ELR (cell line): ENCODE data around the gene TKT.
A peak's percentile ranks its signal among the peaks of the same experiment; 100 is the strongest.

Experiments used
- DNase-seq: peaks from one replicate; pipeline ENCODE4 v3.0.0-alpha.2; 2015; ENCODE audit warnings: low read depth

Gene TKT

DNA sequence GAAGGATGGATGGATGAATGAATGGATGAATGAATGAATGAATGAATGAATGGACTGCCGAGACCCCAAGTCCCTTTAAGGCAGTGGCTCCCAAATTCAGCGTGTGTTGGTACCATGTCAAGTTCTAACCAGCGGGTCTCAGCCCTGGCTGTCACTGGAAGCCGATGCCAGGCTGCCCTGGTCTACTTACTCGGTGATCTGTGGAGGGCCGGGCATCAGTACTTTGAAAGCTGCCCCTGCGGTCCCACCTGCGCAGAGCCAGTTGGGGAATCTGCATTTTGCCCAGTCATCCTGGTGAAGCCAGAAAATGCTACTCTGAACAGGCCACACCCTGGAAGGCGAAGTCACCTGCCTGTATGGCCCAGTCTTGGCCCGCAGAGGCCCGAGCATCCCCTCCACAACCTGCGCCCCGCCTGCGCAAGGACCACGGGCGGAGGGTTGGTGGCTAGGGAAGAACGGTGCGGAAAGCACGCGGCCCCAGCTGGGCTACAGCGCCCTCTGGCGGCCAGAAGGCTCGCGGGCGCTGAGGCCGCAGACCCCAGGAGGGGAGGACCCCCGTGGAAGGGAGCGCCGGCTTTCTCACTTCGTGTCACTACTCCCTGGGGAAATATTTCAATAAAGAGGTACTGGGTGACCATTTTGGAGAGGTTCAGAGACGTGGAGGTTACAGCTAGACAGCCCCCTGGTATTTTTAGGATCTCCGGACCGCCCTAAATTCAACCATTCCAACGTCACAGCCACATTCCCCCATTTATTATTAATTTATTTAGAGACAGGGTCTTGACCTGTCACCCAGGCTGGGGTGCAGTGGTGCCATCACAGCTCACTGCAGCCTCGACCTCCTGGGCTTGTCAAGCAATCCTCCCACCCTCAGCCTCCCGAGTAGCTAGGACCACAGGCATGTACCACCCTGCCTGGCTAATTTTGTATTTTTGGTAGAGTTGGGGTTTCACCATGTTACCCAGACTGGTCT lies 59.9 kb downstream of the TKT start:
- DNase-seq: peak; percentile 59

DNA sequence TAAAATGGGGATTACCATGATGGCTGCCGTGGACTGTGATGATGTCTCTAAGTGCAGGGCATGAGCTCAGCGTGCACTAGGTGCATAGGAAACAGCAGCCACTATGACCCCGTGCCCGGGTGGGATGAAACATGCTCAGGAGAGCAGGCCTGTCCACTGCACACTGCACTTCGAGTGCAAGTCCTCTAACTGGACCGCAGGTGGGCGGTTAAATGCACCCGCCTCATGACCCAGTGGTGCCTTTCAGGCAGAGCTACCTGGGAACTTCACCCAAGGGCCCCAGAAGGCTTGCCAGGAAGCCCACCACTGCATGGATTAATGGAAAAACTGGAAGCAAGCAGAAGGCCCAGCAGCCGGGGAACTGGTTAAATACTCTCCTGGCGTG lies 60.8 kb downstream of the TKT start:
- no peak for DNase-seq

DNA sequence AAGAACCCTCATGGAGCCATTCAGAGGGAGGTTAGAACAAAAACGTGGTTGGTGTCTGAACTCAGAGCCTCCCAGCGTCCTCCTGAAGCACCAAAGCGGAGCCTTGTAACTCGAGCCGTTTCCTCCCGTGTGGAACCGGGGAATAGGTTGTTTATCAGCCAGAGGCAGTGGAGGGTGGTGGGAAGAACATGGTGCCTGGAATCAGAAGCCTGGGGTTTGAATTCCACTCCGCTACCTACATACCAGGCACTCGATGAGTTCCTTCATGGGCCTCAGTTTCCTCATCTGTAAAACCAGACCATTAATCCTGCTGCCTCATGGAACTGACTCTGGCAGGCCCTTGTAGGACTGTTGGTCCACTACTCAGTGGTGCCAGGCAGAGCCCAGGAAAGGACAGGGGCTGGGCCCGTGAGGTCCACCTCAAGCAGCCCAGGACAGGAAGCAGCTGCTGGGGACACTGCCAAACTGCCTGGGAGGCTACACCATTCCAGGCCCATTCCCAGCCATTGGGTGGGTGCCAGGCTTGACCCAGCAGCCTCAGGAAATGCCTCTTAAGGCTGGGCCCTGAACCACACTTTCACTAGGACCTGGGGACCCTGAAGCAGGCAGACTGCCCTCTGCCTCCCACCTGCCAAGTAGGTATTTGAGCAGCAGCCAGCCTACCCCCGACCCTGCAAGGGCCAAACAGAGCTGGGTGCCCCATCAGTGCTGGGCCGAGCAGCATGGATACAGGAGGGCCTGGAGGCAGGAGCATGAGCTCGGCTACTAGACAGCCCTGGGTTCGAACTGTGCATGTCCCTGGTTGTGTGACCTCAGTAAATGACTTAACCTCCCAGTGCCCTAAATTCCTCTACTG lies 61.4 kb downstream of the TKT start:
- DNase-seq: peak; percentile 19

DNA sequence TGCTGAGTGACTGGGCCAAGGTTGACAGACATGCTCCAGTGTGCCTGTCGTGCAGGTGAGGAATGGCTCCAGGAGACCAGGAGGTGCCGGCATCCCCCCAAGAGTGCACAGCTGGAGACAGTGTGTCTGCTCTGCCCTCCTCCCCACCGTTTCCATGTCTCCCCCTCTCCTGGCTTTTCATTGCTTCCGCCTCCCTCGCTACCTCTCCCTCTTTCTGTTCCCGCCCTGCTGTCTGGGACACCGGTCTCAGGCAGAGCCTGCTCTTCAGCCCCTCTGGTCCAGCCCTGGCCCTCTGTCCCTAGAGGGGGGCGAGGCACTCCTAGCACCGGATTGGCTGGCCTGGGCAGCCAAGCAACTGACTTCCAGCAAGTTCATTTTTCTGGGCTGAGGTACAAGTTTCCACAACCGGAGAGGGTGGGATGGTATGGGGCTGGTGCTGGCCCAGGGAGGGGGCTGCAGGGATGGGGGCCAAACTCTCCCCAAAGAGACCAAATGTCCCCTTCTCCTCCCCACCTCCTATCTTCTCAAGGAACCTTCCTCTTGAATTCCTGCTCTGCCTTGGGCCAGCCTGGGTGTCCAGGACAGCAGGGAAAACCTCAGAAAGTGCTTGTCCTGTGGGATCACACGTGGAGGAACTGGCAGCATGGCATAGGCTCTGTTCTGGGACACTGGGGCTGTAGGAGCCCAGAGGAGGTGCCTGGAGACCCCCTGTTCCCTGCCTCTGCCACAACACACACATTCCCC lies 62.2 kb downstream of the TKT start:
- no peak for DNase-seq

DNA sequence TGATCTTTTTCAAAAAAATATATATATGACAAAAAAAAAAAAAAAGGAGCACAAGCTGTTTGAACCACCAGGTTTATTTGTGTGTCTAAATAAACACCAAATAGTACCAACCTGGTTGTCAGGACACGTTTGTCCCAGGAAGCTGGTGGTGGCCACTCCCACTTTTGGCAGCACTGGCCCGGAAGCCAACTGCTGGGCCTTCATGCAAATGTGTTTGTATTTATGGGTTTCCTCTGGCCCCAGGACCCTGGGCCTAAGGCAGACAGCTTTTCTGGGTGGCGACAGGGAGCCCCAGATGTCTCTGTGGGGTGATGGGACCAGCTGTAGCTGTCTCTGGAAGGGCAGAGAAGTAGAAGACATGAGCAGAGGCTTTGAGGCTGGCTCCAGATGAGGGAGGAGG lies 63.2 kb downstream of the TKT start:
- no peak for DNase-seq

DNA sequence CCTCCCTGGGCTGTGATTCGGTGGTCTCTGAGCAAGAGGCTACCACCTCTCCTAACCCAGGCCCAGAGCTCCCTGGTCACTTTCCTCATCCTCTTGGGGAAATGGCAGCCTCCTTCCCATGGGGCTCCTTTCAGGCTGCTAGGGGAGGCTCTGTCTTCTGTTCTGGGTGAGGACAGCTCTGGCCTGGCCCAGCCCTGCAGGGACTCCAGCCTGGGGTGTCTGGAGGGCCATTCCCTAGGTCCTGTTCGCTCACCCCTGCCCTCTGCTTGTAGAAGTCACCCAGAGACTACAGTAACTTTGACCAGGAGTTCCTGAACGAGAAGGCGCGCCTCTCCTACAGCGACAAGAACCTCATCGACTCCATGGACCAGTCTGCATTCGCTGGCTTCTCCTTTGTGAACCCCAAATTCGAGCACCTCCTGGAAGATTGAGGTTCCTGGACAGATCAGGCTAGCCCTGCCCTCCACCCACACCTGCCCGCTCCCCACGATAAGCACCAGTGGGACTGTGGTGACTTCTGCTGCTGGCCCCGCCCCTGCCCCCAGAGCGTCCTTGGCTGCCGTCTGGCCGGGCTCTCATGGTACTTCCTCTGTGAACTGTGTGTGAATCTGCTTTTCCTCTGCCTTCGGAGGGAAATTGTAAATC lies 63.9 kb downstream of the TKT start:
- no peak for DNase-seq

DNA sequence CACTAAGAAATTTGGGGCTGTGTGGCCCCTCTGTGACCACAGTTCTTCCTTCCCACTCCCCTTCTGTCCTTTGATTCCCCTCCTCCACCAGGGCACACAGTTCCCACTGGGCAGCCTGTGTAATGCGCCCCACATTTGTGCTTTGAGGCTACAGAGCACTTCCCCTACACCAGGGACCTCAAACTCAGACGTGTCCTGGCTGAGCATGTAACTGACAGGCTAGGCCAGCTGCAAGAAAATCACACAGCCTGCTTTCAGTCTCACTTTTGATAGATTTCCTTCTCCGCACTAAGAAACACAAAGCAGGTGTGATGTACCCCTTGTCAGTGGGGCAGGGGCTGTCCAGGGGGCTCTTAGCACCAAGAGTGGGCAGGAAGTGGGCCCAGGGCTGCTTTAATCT lies 65.2 kb downstream of the TKT start:
- DNase-seq: no peak

DNA sequence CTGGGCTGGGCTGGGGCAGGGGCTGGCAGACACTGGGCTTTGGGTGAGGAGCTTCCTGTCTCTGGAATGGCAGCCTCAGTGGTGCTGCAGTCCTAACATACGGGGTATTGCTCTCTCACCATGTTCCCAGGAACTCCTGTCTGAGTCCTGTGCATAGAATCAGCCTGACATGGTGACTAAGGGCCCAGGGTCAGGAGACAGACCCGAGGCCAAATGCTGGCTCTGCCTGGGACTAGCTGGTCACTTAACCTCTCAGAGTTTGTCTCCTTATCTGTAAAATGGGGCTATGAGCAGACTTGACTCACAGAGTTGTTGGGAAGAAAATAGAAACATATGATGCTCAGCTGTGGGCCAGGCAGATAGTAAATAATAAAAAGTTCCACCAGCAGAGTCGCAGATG lies 66.5 kb downstream of the TKT start:
- no peak for DNase-seq

DNA sequence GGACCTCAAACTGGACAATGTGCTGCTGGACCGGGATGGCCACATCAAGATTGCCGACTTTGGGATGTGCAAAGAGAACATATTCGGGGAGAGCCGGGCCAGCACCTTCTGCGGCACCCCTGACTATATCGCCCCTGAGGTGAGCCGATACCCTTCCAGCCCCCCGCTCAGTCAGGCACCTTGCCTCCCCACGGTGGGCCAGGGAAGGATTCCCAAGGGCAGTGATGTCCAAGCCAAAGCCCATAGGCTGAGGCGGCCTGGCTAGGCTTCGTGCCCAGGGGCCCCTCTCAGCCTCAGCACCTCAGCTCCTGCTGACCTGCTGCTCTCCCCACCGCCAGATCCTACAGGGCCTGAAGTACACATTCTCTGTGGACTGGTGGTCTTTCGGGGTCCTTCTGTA lies 67.1 kb downstream of the TKT start:
- DNase-seq: no peak

DNA sequence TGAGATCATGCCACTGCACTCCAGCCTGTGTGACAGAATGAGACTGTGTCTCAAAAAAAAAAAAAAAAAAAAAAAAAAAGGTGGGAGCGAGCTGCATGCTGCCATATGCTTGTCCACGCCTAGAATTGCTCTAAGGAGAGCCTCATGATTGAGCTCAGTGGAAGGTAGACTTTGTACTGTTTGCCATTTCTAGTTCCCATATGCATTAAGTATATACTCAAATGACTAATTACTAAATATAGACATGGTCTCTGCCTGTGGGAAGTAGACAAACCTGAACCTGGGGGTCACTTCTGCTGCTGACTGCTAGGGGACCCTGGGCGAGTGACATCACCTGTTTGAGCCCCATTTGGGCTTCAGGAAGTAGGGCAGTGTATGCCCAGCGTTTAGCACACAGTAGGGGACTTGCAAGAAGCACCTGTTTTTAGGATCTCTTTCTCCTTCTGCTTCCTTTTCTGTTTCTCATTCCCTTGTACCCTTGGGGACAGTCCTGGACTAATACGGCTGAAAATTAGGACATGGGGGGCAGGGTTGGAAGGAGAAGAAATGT lies 67.6 kb downstream of the TKT start:
- no peak for DNase-seq

DNA sequence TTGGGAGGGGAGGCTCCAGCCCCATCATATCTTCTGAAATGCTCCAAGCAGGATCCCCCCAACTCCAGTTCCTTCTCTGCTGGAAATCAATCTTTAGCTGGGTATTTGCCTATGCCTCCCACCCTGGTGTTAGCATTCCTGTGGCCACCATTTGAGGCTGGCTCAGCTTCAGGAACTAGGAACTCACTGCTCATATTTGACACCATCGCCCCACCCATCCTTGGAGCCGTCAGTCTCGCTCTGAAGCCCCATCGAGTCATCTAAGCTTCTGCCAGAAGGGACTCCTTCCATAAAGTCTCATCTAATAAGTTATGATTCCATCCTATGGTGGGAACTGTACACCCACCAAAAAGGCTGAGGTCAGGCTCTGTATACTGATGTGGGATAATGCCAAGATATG lies 68.4 kb downstream of the TKT start:
- peak; percentile 32 for DNase-seq

DNA sequence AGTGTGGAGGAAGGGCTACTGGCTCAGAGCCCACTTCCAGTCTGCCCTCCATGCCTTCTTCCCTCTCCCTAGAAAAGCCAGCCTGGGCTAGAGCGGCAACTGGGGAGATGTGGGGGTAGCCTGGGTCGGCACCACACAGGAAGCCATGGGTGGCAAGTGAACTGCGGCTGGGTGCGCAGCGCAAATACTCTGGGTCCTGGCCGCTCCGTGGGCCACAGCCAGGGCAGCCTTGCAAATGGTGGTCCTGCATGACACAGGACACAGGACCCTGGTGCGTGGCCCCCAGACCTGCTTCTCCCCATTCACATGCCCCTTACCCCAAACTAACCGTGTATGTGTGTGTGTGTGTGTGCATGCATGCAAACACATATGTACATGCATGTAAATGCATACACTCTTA lies 69.1 kb downstream of the TKT start:
- DNase-seq: no peak

DNA sequence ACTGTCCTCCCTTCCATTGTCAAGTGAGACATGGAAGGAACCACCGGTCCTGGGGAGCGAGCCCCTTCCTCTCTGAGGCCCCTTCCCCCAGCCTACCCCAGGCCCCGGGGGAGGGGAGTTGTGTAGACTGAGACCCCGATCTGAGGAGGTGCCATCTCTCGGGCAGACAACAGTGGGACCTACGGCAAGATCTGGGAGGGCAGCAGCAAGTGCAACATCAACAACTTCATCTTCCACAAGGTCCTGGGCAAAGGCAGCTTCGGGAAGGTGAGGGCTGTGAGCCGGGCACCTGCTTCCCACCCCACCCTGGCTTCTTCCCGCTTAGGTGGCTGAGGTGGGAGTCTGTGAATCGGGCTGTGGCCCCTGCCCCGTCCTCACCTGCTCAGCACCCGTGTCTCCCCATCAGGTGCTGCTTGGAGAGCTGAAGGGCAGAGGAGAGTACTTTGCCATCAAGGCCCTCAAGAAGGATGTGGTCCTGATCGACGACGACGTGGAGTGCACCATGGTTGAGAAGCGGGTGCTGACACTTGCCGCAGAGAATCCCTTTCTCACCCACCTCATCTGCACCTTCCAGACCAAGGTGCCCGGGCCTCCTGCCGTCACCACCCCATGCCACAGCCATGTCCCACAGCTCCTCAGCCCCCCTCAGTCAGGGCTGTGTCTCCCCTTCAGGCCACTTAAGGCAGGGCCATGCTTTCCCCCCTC lies 69.9 kb downstream of the TKT start:
- no peak for DNase-seq

DNA sequence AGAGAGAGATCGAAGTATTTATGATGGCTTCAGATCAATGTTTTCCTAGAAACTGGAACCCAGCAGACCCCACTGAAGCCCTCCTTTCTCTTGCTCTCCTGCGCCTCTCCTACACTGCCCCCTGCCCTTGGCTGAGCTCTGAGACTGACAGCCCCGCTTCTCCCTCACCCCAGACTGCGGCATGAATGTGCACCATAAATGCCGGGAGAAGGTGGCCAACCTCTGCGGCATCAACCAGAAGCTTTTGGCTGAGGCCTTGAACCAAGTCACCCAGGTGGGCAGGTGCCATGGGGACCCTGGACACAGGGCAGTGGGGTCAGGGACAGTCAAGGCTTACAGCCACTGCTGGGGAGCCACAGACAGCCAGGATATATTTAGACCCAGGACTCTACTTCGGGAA lies 71.1 kb downstream of the TKT start:
- DNase-seq: no peak

DNA sequence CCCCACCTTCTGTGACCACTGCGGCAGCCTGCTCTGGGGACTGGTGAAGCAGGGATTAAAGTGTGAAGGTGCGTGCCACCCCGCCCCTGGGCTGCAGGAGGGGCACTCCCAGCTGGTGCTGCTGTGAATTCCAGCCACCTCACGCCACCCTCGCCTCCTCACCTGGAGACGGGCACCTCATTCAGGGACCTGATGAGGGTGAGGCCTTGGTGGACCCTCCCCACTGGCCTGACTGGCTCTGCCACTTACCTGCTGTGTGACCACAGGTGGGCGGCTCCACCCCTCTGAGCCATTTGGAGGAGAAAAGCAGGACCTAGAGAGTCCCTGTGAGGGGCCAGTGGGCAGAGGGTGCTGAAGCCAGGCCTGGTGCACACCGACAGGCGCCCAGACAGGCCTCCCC lies 72.3 kb downstream of the TKT start:
- no peak for DNase-seq

DNA sequence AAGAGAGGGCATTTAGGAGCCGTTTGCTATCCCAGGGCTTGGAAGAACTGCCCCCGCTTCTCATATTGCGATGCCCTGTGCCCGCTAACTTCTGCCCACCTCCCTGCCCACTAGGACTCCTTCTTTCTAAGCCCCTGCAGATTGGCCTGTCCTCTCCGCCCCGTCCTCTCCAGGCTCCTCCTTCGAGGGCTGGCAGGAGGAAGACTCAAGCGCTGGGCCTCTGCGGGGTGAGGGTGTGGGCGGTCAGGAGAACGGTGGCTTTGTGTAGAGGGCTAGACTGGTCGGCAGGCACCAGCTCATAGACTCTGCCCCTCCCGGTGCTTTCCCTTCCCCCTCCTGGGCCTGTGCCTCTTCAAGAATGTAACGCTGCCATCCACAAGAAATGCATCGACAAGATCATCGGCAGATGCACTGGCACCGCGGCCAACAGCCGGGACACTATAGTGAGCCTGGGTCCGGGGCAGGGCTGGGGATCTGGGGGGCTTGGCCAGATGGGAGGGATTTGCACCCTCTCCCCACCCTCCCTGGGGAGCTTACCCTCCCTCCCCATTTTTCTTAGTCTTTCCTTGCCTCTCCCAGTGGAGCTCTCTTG lies 73.0 kb downstream of the TKT start:
- DNase-seq: no peak

DNA sequence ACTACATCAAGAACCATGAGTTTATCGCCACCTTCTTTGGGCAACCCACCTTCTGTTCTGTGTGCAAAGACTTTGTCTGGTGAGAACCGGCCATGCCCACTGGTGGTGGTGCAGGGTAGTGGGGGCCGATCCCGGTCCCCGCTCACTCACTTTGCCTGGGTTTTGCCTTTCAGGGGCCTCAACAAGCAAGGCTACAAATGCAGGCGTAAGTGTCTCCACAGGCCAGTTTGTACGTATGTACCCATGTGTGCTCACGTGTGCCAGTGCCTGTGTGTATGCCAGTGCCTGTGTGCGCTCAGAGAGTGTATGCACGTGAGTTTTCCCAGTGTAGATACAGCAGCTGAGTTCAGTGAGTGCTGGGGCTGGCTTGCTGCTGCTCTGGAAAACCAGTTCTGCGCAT lies 74.3 kb downstream of the TKT start:
- no peak for DNase-seq

DNA sequence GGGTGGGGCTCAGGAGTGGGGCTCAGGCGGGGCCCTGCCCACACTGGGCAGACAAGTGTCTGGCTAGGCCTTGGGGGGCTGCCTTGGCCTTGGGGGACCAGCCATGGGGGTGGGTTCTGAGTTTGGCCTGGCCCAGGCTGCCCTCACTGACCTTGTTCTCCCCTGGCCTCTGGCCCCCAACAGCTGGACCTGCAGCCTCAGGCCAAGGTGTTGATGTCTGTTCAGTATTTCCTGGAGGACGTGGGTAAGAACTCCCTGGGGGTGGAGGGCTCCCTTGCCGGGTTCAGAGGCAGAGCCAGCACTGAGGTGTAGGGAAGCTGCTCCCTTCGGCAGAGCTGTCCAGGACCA lies 74.8 kb downstream of the TKT start:
- no peak for DNase-seq

DNA sequence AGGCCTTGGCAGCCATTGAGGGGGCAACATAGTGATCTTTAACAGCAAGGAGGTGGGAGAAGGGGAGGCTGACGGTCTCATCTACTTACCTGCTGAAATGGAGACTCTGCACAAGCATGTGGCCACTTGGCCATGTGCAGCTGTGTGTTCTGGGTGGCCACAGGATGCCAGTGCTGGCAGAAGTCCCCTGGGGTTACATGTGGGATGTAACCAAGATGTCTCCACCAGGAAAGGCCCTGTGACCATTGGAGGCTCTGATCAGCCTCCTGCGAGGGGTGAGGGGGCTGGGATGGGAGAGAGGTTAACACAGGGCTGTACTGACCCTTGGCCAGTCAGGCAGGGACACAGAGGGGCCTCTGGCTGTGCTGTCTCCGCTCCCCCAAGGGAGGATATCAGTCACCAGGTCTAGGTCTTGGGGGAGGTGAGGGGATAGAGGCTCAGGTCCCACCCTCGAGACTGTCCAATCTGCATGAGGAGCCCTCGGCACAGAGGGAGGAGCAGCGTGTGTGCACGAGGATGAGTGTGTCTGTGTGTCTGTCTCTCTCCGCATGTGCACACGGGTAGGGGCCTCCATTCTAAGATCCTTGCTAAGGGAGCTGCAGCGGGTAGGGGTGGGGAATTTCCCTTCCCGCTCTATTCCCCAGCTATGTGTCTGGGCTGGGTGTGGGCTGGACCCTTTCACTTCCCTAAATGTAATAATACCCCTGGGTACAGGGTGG lies 75.4 kb downstream of the TKT start:
- DNase-seq: no peak

DNA sequence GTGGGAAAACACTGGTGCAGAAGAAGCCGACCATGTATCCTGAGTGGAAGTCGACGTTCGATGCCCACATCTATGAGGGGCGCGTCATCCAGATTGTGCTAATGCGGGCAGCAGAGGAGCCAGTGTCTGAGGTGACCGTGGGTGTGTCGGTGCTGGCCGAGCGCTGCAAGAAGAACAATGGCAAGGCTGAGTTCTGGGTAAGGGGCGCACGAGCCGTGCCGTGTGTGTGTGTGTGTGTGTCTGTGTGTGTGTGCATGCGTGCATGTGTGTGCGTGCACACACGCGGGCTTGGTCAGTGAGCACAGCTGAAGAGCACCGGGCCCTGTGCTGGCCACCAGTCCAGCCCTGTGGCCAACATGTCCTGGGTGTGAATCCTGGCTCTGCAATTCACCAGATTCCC lies 76.2 kb downstream of the TKT start:
- no peak for DNase-seq
